H1 (cell line): ENCODE measurements around the gene PLXND1. TPM values are rescaled to one million over a fixed set of nuclear protein-coding genes. Genes with fewer than 3 reads are reported as not detected.

ENCODE experiments used
- CTCF ChIA-PET: fragments of 300-600 bp; sonication (Branson Sonifier 250); formaldehyde crosslinking; loops from one replicate; lab custom pipeline; 2021; ENCODE audit not compliant: partially characterized antibody; lab: Charles Lee
- POLR2A ChIA-PET: fragments of 300-600 bp; sonication (Branson Sonifier 250); formaldehyde crosslinking; loops from one replicate; lab custom pipeline; 2021; ENCODE audit warnings: inconsistent platforms; ENCODE audit not compliant: partially characterized antibody; lab: Charles Lee
- DNase-seq, 2 experiments: peaks; one replicate each; pipeline versions ENCODE4 v3.0.0 to v3.0.0-alpha.2; 2010 to 2022; ENCODE audit warnings: low spot score in 2 of 2, low read depth in 1 of 2, mixed read lengths in 1 of 2
- FAIRE-seq: peaks from 2 replicates; lab custom pipeline; 2011; peaks lifted over from hg19 to GRCh38; lab: Jason Lieb, UNC
- H2AFZ ChIP-seq: 2 replicates; pipeline ENCODE4 v1.8.1; 2012; ENCODE audit warnings: low read length, inconsistent platforms
- H2AK5ac ChIP-seq: 2 replicates; pipeline ENCODE4 v1.6.1; 2013; ENCODE audit warnings: low read depth, low read length
- H2BK120ac ChIP-seq: replicated peaks from 2 replicates; pipeline ENCODE3; 2013; ENCODE audit warnings: low read depth, low read length, inconsistent platforms
- H2BK12ac ChIP-seq: 2 replicates; pipeline ENCODE4 v1.6.1; 2013; ENCODE audit warnings: low read depth, low read length
- H2BK15ac ChIP-seq: 2 replicates; pipeline ENCODE4 v1.6.1; 2013; ENCODE audit warnings: low read length
- H2BK20ac ChIP-seq: 2 replicates; pipeline ENCODE4 v1.6.1; 2013; ENCODE audit warnings: low read length
- H2BK5ac ChIP-seq: 2 replicates; pipeline ENCODE4 v1.6.1; 2013; ENCODE audit warnings: low read depth, low read length
- H3K14ac ChIP-seq: 2 replicates; pipeline ENCODE4 v1.6.1; 2013; ENCODE audit warnings: inconsistent platforms; ENCODE audit not compliant: insufficient read length
- H3K18ac ChIP-seq: 2 replicates; pipeline ENCODE4 v1.6.1; 2013; ENCODE audit warnings: low read length; ENCODE audit errors: extremely low read depth
- H3K23ac ChIP-seq: 2 replicates; pipeline ENCODE4 v1.6.1; 2013; ENCODE audit warnings: inconsistent platforms; ENCODE audit not compliant: insufficient read length
- H3K23me2 ChIP-seq: 2 replicates; pipeline ENCODE4 v1.6.1; 2013; ENCODE audit warnings: low read depth, low read length
- H3K27ac ChIP-seq: 2 replicates; pipeline ENCODE4 v1.6.1; 2011; ENCODE audit warnings: low read depth, low read length, inconsistent platforms
- H3K27me3 ChIP-seq, 4 experiments: replicated peaks in 1 of 4; 1 replicate in 1 of 4; 2 replicates in 3 of 4; pipeline versions ENCODE4 v1.6.1 to v1.8.1; 2011 to 2013; ENCODE audit warnings: low read length in 3 of 4, mild to moderate bottlenecking in 3 of 4, inconsistent platforms in 2 of 4, mixed read lengths in 2 of 4, moderate library complexity in 1 of 4; ENCODE audit not compliant: control insufficient read depth in 3 of 4, insufficient read depth in 3 of 4; ENCODE audit errors: extremely low read depth in 1 of 4
- H3K36me3 ChIP-seq, 4 experiments: 2 replicates each; pipeline versions ENCODE4 v1.6.1 to v1.8.1; 2011 to 2013; ENCODE audit warnings: mild to moderate bottlenecking in 4 of 4, low read length in 3 of 4, moderate library complexity in 2 of 4, control low read depth in 1 of 4, inconsistent platforms in 1 of 4; ENCODE audit not compliant: insufficient read depth in 4 of 4, control insufficient read depth in 2 of 4
- H3K4ac ChIP-seq: replicated peaks from 2 replicates; pipeline ENCODE3; 2013; ENCODE audit warnings: low read length, low read depth, mixed read lengths, inconsistent platforms; ENCODE audit not compliant: insufficient read length
- H3K4me1 ChIP-seq, 4 experiments: replicated peaks in 1 of 4; 1 replicate in 1 of 4; 2 replicates in 3 of 4; pipeline versions ENCODE4 v1.6.1 to v1.8.1; 2011 to 2013; ENCODE audit warnings: low read length in 3 of 4, inconsistent platforms in 2 of 4, mixed read lengths in 1 of 4; ENCODE audit not compliant: insufficient read depth in 4 of 4, control insufficient read depth in 3 of 4
- H3K4me2 ChIP-seq, 2 experiments: 2 replicates each; pipeline versions ENCODE4 v1.6.1 to v1.8.1; 2011 to 2013; ENCODE audit warnings: low read depth in 2 of 2, low read length in 2 of 2, control low read depth in 1 of 2, inconsistent platforms in 1 of 2, mild to moderate bottlenecking in 1 of 2; ENCODE audit not compliant: insufficient read depth in 1 of 2
- H3K4me3 ChIP-seq, 4 experiments: fragments of 200-600, 300-600 bp in 1 of 4; sonication (generic), shearing (Covaris generic), sonication (Bioruptor Twin) in 1 of 4; 2 replicates each; pipeline versions ENCODE4 v1.5.1 to v1.8.1; 2011 to 2016; ENCODE audit warnings: low read length in 4 of 4, low read depth in 3 of 4, control low read depth in 2 of 4, inconsistent platforms in 2 of 4, mild to moderate bottlenecking in 2 of 4, mixed read lengths in 1 of 4, moderate library complexity in 1 of 4; ENCODE audit not compliant: insufficient read depth in 2 of 4; ENCODE audit errors: extremely low read depth in 1 of 4
- H3K56ac ChIP-seq: replicated peaks from 2 replicates; pipeline ENCODE3; 2013; ENCODE audit warnings: low read depth, mild to moderate bottlenecking, mixed read lengths, low read length, inconsistent platforms; ENCODE audit not compliant: insufficient read length
- H3K79me1 ChIP-seq: 2 replicates; pipeline ENCODE4 v1.6.1; 2013; ENCODE audit warnings: low read depth, low read length, control low read depth
- H3K79me2 ChIP-seq, 2 experiments: 2 replicates each; pipeline versions ENCODE4 v1.6.1 to v1.8.1; 2012 to 2013; ENCODE audit warnings: low read length in 2 of 2, mild to moderate bottlenecking in 2 of 2, inconsistent platforms in 1 of 2; ENCODE audit not compliant: insufficient read depth in 2 of 2, control insufficient read depth in 1 of 2
- H3K9ac ChIP-seq, 4 experiments: replicated peaks in 1 of 4; 1 replicate in 1 of 4; 2 replicates in 3 of 4; pipeline versions ENCODE4 v1.6.1 to v1.8.1; 2011 to 2013; ENCODE audit warnings: low read depth in 3 of 4, low read length in 3 of 4, control low read depth in 2 of 4, mild to moderate bottlenecking in 2 of 4, moderate library complexity in 2 of 4, inconsistent platforms in 1 of 4; ENCODE audit errors: extremely low read depth in 1 of 4
- H3K9me3 ChIP-seq, 2 experiments: 2 replicates each; pipeline versions ENCODE4 v1.6.1 to v1.8.1; 2012 to 2013; ENCODE audit warnings: mild to moderate bottlenecking in 2 of 2, moderate library complexity in 2 of 2, control low read depth in 1 of 2, inconsistent platforms in 1 of 2, low read depth in 1 of 2, low read length in 1 of 2, mixed read lengths in 1 of 2; ENCODE audit not compliant: insufficient read depth in 2 of 2
- H4K20me1 ChIP-seq, 2 experiments: replicated peaks in 1 of 2; 2 replicates each; pipeline versions ENCODE3 to v1.8.1; 2011 to 2013; ENCODE audit warnings: inconsistent platforms in 2 of 2, low read length in 2 of 2, mild to moderate bottlenecking in 1 of 2; ENCODE audit not compliant: insufficient read depth in 2 of 2, control insufficient read depth in 1 of 2
- H4K5ac ChIP-seq: 2 replicates; pipeline ENCODE4 v1.6.1; 2013; ENCODE audit warnings: low read length, low read depth, mixed read lengths, inconsistent platforms; ENCODE audit not compliant: insufficient read length
- H4K8ac ChIP-seq: 2 replicates; pipeline ENCODE4 v1.8.0; 2013; ENCODE audit warnings: mild to moderate bottlenecking, moderate library complexity, low read length, inconsistent platforms; ENCODE audit not compliant: insufficient read depth; ENCODE audit errors: extremely low read depth
- H4K91ac ChIP-seq: replicated peaks from 2 replicates; pipeline ENCODE3; 2013; ENCODE audit warnings: low read length, mixed read lengths, inconsistent platforms; ENCODE audit not compliant: insufficient read length
- whole genome bisulfite sequencing, 2 experiments: shearing (Covaris generic) in 1 of 2; methylation state at CpG; one replicate each; pipeline versions ENCODE4 v1.1.6 to v1.1.7; 2013 to 2015; ENCODE audit warnings: low lambda C conversion rate in 2 of 2, mixed read lengths in 2 of 2, inconsistent platforms in 1 of 2, low coverage in 1 of 2, missing lambda C conversion rate in 1 of 2; ENCODE audit not compliant: insufficient replicate concordance in 2 of 2, insufficient coverage in 1 of 2, insufficient read length in 1 of 2; ENCODE audit errors: extremely low coverage in 1 of 2, missing lambda C conversion rate in 1 of 2; 5-methylcytosine and 5-hydroxymethylcytosine counted together
- polyA plus RNA-seq, 7 experiments: library from polyadenylated mRNA; depleted of rRNA in 3 of 7; stranded (reverse) in 5 of 7; unstranded in 2 of 7; fragments of >200 nt in 5 of 7; fragments of 200-250 nt in 2 of 7; gene quantifications; 1 replicate in 5 of 7; 2 replicates in 1 of 7; 4 replicates in 1 of 7; pipeline versions ENCODE4 v1.2.1 to v1.2.3, GENCODE V29; 2011 to 2013; ENCODE audit warnings: missing spikeins in 2 of 7, mixed read lengths in 2 of 7
- total RNA-seq: library from RNA; stranded (reverse); fragmentation: NEBNext Ultra II Directional; extraction: Animal tissue kit (Norgen Biotek cat#: 25700); gene quantifications from 2 replicates; pipeline ENCODE4 v1.2.1, GENCODE V29; 2021

PLXND1 gene
- total and polyA plus RNA-seq, 2 of the 8 experiments (the other 6 are each of a cell fraction or from before 2014, with no cell fraction given) = 17.7 to 66.4 TPM

DNA sequence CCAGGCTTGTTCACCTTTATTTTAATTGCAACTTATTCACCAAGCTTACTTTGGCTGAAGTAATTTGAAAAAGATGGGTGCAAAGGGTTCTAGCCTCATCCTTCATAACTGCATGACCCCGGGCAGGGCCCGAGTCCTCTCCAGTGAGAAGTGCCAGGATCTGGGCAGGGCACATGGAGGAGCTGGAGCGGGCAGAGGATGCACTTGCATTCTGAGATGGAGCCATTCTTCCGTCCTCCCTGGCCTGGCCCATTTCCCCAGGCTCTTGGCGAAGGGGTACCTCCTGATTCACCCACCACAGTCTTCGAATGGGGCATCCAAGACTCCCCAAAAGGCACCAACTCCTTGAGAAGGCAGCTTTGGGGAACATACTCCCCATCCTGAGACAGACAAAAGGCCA is 22.5 kb upstream of the PLXND1 start:
- ChIA-PET CTCF (interaction anchor here (0.5 to 10.7 kb wide), 18 partner anchors 9 to 339 kb away, joined by 3 to 149 read pairs (median 5); partner anchors contain the start of gene RHO), POLR2A (interaction anchor here (1.1 to 1.7 kb wide), 4 partner anchors 10 to 200 kb away, joined by 3 to 5 read pairs (median 4); no protein-coding TSS in a partner anchor)
- Histone ChIP-seq H2AFZ (no peak overlapping the region), H2BK120ac (no peak overlapping the region), H3K4ac (no peak overlapping the region), H3K27me3 (no peaks in the 10 kb centered on the region), H2BK12ac (no peak overlapping the region), H3K36me3 (no peaks in the 10 kb centered on the region), H3K79me1 (no peaks in the 10 kb centered on the region), H3K4me1 (peaks cover 3 to 9% (median 5%) of the 10 kb centered on the region in 4 experiments), H3K79me2 (no peaks in the 10 kb centered on the region), H4K5ac (no peak overlapping the region), H3K4me2 (no peak overlapping the region; a peak in 1 of 4 replicates), H4K8ac (no peak overlapping the region), H2BK5ac (no peak overlapping the region; the same call in 1 of the 2 replicates), H4K91ac (no peak overlapping the region), H3K27ac (no peak overlapping the region), H2BK15ac (no peak overlapping the region), H3K18ac (no peak overlapping the region), H3K14ac (no peak overlapping the region), H2AK5ac (no peak overlapping the region), H3K9ac (no peak overlapping the region), H2BK20ac (no peak overlapping the region), H3K56ac (no peak overlapping the region), H3K23me2 (peaks cover 7% of the 10 kb centered on the region), H4K20me1 (no peaks in the 10 kb centered on the region), H3K4me3 (no peak overlapping the region), H3K9me3 (no peaks in the 10 kb centered on the region), H3K23ac (no peak overlapping the region)
- 84% methylated on average over 6 of the region's 6 CpGs; no CpG with 5 or more reads in 1 of the 2 experiments for WGBS, 2 experiments
- DNase-seq (no peak), FAIRE-seq (no peak)
